Measurements from ENCODE around the gene ADAP1.

- TF ChIP-seq, protein P1, sequence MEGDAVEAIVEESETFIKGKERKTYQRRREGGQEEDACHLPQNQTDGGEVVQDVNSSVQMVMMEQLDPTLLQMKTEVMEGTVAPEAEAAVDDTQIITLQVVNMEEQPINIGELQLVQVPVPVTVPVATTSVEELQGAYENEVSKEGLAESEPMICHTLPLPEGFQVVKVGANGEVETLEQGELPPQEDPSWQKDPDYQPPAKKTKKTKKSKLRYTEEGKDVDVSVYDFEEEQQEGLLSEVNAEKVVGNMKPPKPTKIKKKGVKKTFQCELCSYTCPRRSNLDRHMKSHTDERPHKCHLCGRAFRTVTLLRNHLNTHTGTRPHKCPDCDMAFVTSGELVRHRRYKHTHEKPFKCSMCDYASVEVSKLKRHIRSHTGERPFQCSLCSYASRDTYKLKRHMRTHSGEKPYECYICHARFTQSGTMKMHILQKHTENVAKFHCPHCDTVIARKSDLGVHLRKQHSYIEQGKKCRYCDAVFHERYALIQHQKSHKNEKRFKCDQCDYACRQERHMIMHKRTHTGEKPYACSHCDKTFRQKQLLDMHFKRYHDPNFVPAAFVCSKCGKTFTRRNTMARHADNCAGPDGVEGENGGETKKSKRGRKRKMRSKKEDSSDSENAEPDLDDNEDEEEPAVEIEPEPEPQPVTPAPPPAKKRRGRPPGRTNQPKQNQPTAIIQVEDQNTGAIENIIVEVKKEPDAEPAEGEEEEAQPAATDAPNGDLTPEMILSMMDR (conservative IDR thresholded peaks at IDR 0.05 in 1 of 2, IDR thresholded peaks at IDR 0.05 in 1 of 2; ENCODE audit: extremely low read depth in 1 of 2, insufficient read depth in 1 of 2, low read depth in 1 of 2, low read length in 2 of 2), result no peak
- no peak for TF ChIP-seq EZH2 (IDR thresholded peaks at IDR 0.05; ENCODE audit: borderline replicate concordance, low read length)
Observed at GRCh38 chr7:855686-856369, 98.7 kb downstream of the ADAP1 start.
